ENCODE data around the gene FAM237A. TPM values are rescaled to one million over a fixed set of nuclear protein-coding genes. Genes with fewer than 3 reads are reported as not detected.

FAM237A gene
- total RNA-seq, 1 donor: not detected

- Histone ChIP-seq H3K36me3 (ENCODE audit: insufficient read depth, low read length) (no peaks in the 10 kb centered on the region), H3K27me3 (ENCODE audit: insufficient read depth, low read length) (no peaks in the 10 kb centered on the region), H3K4me2 (ENCODE audit: insufficient read depth, low read length) (no peak overlapping the region), H3K27ac (ENCODE audit: low read depth, low read length) (no peak overlapping the region), H3K4me1 (ENCODE audit: insufficient read depth, low read length) (no peaks in the 10 kb centered on the region), H3K4me3 (ENCODE audit: insufficient read depth, low read length) (no peak overlapping the region), H2AFZ (ENCODE audit: low read length) (no peak overlapping the region), H4K20me1 (ENCODE audit: insufficient read depth, low read length) (no peaks in the 10 kb centered on the region), H3K79me2 (ENCODE audit: insufficient read depth, low read length) (no peaks in the 10 kb centered on the region), H3K9me3 (ENCODE audit: low read depth, low read length) (no peaks in the 10 kb centered on the region)
- no peak for DNase-seq (ENCODE audit: insufficient read length, low spot score, missing footprints)
- TF ChIP-seq CTCF (IDR thresholded peaks at IDR 0.05; ENCODE audit: extremely low read depth, low read depth, low read length): no peak
Measured at GRCh38 chr2:206683546-206683945, 41.3 kb downstream of the FAM237A start.

GRCh38 chr2:206688453-206688852 is 46.2 kb downstream of the FAM237A start:
- TF ChIP-seq CTCF (IDR thresholded peaks at IDR 0.05; ENCODE audit: extremely low read depth, low read depth, low read length): no peak
- Histone ChIP-seq H3K9me3 (ENCODE audit: low read depth, low read length) (no peaks in the 10 kb centered on the region), H3K4me3 (ENCODE audit: insufficient read depth, low read length) (no peak overlapping the region), H3K27me3 (ENCODE audit: insufficient read depth, low read length) (no peaks in the 10 kb centered on the region), H2AFZ (ENCODE audit: low read length) (no peak overlapping the region), H3K4me2 (ENCODE audit: insufficient read depth, low read length) (no peak overlapping the region), H3K36me3 (ENCODE audit: insufficient read depth, low read length) (no peaks in the 10 kb centered on the region), H3K79me2 (ENCODE audit: insufficient read depth, low read length) (no peaks in the 10 kb centered on the region), H3K27ac (ENCODE audit: low read depth, low read length) (no peak overlapping the region), H3K4me1 (ENCODE audit: insufficient read depth, low read length) (no peaks in the 10 kb centered on the region), H4K20me1 (ENCODE audit: insufficient read depth, low read length) (no peaks in the 10 kb centered on the region)
- no peak for DNase-seq (ENCODE audit: insufficient read length, low spot score, missing footprints)

GRCh38 chr2:206688990-206689389 is 46.7 kb downstream of the FAM237A start:
- Histone ChIP-seq H3K4me3 (ENCODE audit: insufficient read depth, low read length) (no peak overlapping the region), H3K4me2 (ENCODE audit: insufficient read depth, low read length) (no peak overlapping the region), H3K79me2 (ENCODE audit: insufficient read depth, low read length) (no peaks in the 10 kb centered on the region), H2AFZ (ENCODE audit: low read length) (no peak overlapping the region), H3K27me3 (ENCODE audit: insufficient read depth, low read length) (no peaks in the 10 kb centered on the region), H3K9me3 (ENCODE audit: low read depth, low read length) (no peaks in the 10 kb centered on the region), H3K4me1 (ENCODE audit: insufficient read depth, low read length) (no peaks in the 10 kb centered on the region), H4K20me1 (ENCODE audit: insufficient read depth, low read length) (no peaks in the 10 kb centered on the region), H3K27ac (ENCODE audit: low read depth, low read length) (no peak overlapping the region), H3K36me3 (ENCODE audit: insufficient read depth, low read length) (no peaks in the 10 kb centered on the region)
- no peak for TF ChIP-seq CTCF (IDR thresholded peaks at IDR 0.05; ENCODE audit: extremely low read depth, low read depth, low read length)
- DNase-seq (ENCODE audit: insufficient read length, low spot score, missing footprints): no peak

- Histone ChIP-seq H4K20me1 (ENCODE audit: insufficient read depth, low read length) (no peaks in the 10 kb centered on the region), H3K27me3 (ENCODE audit: insufficient read depth, low read length) (no peaks in the 10 kb centered on the region), H3K79me2 (ENCODE audit: insufficient read depth, low read length) (no peaks in the 10 kb centered on the region), H3K4me3 (ENCODE audit: insufficient read depth, low read length) (no peak overlapping the region), H3K36me3 (ENCODE audit: insufficient read depth, low read length) (no peaks in the 10 kb centered on the region), H3K4me2 (ENCODE audit: insufficient read depth, low read length) (no peak overlapping the region), H2AFZ (ENCODE audit: low read length) (no peak overlapping the region), H3K9me3 (ENCODE audit: low read depth, low read length) (no peaks in the 10 kb centered on the region), H3K27ac (ENCODE audit: low read depth, low read length) (no peak overlapping the region), H3K4me1 (ENCODE audit: insufficient read depth, low read length) (no peaks in the 10 kb centered on the region)
- no peak for TF ChIP-seq CTCF (IDR thresholded peaks at IDR 0.05; ENCODE audit: extremely low read depth, low read depth, low read length)
- no peak for DNase-seq (ENCODE audit: insufficient read length, low spot score, missing footprints)
Measured at GRCh38 chr2:206692971-206693370, 50.7 kb downstream of the FAM237A start.

Data from osteoblast (primary cell).